Spleen (tissue), 11 donors: ENCODE results near the gene LRP1-AS. TPM values are rescaled to one million over a fixed set of nuclear protein-coding genes. Genes with fewer than 3 reads are reported as not detected.

ENCODE experiments used
- DNase-seq: peaks from one replicate; pipeline ENCODE4 v3.0.0-alpha.2; 2020
- H3K27ac ChIP-seq, 8 donors: fragments of 200-600 bp; sonication (generic) in 7 of 8; 1 replicate in 4 of 8; 2 replicates in 4 of 8; pipeline versions ENCODE4 v1.5.0 to v1.8.0; 2016 to 2021; ENCODE audit warnings: inconsistent platforms in 4 of 8, mild to moderate bottlenecking in 4 of 8, moderate library complexity in 1 of 8
- H3K27me3 ChIP-seq, 7 donors: fragments of 200-600 bp; sonication (generic) in 6 of 7; replicated peaks in 1 of 7; 1 replicate in 4 of 7; 2 replicates in 3 of 7; pipeline versions ENCODE4 v1.5.0 to v1.8.0; 2016 to 2021; ENCODE audit warnings: inconsistent platforms in 3 of 7, mild to moderate bottlenecking in 1 of 7
- H3K36me3 ChIP-seq, 6 donors: fragments of 200-600 bp; sonication (generic) in 5 of 6; 1 replicate in 4 of 6; 2 replicates in 2 of 6; pipeline versions ENCODE4 v1.5.0 to v1.8.0; 2016 to 2021; ENCODE audit warnings: inconsistent platforms in 2 of 6
- H3K4me1 ChIP-seq, 6 donors: fragments of 200-600 bp; sonication (generic) in 5 of 6; 1 replicate in 3 of 6; 2 replicates in 3 of 6; pipeline versions ENCODE4 v1.5.0 to v1.8.0; 2016 to 2021; ENCODE audit warnings: inconsistent platforms in 3 of 6
- H3K4me3 ChIP-seq, 8 donors: fragments of 200-600 bp; sonication (generic) in 7 of 8; 1 replicate in 4 of 8; 2 replicates in 4 of 8; pipeline versions ENCODE4 v1.5.0 to v1.8.0; 2016 to 2021; ENCODE audit warnings: inconsistent platforms in 4 of 8, mild to moderate bottlenecking in 4 of 8, moderate library complexity in 2 of 8
- H3K9me3 ChIP-seq, 8 donors: fragments of 200-600 bp; sonication (generic) in 7 of 8; 1 replicate in 4 of 8; 2 replicates in 4 of 8; pipeline versions ENCODE4 v1.5.0 to v1.8.0; 2016 to 2021; ENCODE audit warnings: inconsistent platforms in 4 of 8
- POLR2A ChIP-seq, 3 donors: fragments of 450-650 bp; IDR thresholded peaks; one replicate each; pipeline ENCODE4 v1.5.1; 2017; ENCODE audit warnings: antibody characterized with exemption in 3 of 3, mild to moderate bottlenecking in 1 of 3
- POLR2AphosphoS5 ChIP-seq, 3 donors: sonication (generic); formaldehyde crosslinking; IDR thresholded peaks; one replicate each; pipeline ENCODE4 v1.5.1; 2017; ENCODE audit warnings: antibody characterized with exemption in 3 of 3
- WGBS, 5 donors: extraction: QIAGEN DNeasy Blood & Tissue Kit in 3 of 5; methylation state at CpG; one replicate each; pipeline versions ENCODE4 v1.1.5 to v1.1.7; 2013 to 2018; 5-methylcytosine and 5-hydroxymethylcytosine counted together
- intact Hi-C: fragments of 100-400 bp; cut with DNase I; formaldehyde crosslinking; loops from one replicate; pipeline ENCODE4 v1.15.0; 2023; ENCODE audit warnings: low total_unique reads
- polyA plus RNA-seq, 3 donors: library from polyadenylated mRNA; stranded (reverse); fragments of 200-250 nt; gene quantifications; one replicate each; pipeline ENCODE4 v1.2.1, GENCODE V29; 2013
- total RNA-seq, 7 donors: library from RNA; depleted of rRNA in 3 of 7; stranded (reverse); fragments of >200 nt in 3 of 7; fragmentation: NEBNext Ultra II Directional in 4 of 7; extraction: Animal tissue kit (Norgen Biotek cat#: 25700) in 4 of 7; gene quantifications; one replicate each; pipeline versions ENCODE4 v1.1.0 to v1.2.1, GENCODE V29; 2016 to 2021
- TF ChIP-seq, protein P1 (sequence below), 11 experiments: fragments of 200-600 bp in 7 of 11; fragments of 450-650 bp in 4 of 11; sonication (generic) in 4 of 11; IDR thresholded peaks in 8 of 11; conservative IDR thresholded peaks in 3 of 11; 1 replicate in 7 of 11; 2 replicates in 4 of 11; pipeline versions ENCODE4 v1.4.0 to v1.8.0; 2016 to 2021; ENCODE audit warnings: antibody characterized with exemption in 11 of 11, inconsistent platforms in 4 of 11, mild to moderate bottlenecking in 1 of 11
- donor health status: healthy with polysubstance abuse.
- donor health status: DM: no; HTN: no; CAD: no; lungs with moderate emphysema.
- donor health status: DM: no; HTN: no; CAD: no.
- donor health status: Bipolar disorder and iron deficiency.
- donor health status: healthy.
- donor health status: DM: no; HTN: no; CAD: no.
- donor health status: DM: yes; HTN: yes; CAD: no.

LRP1-AS gene
- total and polyA plus RNA-seq, 10 donors: not detected

GRCh38 chr12:57101892-57102695, 45.3 kb downstream of the LRP1-AS start:
- no peaks in the 10 kb centered on the region for H3K9me3 ChIP-seq
- WGBS, 5 donors: 55 to 68% (median 61%) methylated on average over 12 to 15 of the region's 15 CpGs
- DNase-seq: no peak
- TF ChIP-seq POLR2A (IDR thresholded peaks at IDR 0.05): no peak
- TF ChIP-seq, protein P1, sequence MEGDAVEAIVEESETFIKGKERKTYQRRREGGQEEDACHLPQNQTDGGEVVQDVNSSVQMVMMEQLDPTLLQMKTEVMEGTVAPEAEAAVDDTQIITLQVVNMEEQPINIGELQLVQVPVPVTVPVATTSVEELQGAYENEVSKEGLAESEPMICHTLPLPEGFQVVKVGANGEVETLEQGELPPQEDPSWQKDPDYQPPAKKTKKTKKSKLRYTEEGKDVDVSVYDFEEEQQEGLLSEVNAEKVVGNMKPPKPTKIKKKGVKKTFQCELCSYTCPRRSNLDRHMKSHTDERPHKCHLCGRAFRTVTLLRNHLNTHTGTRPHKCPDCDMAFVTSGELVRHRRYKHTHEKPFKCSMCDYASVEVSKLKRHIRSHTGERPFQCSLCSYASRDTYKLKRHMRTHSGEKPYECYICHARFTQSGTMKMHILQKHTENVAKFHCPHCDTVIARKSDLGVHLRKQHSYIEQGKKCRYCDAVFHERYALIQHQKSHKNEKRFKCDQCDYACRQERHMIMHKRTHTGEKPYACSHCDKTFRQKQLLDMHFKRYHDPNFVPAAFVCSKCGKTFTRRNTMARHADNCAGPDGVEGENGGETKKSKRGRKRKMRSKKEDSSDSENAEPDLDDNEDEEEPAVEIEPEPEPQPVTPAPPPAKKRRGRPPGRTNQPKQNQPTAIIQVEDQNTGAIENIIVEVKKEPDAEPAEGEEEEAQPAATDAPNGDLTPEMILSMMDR (IDR thresholded peaks at IDR 0.05 in 8 of 11, conservative IDR thresholded peaks at IDR 0.05 in 3 of 11): no peak
- TF ChIP-seq POLR2AphosphoS5 (IDR thresholded peaks at IDR 0.05): peak; percentile 8 to 50 (median 35)
- H3K27ac ChIP-seq: peak overlapping the region in 7 of 8 donors; percentile 7 to 83 (median 36)
- H3K4me3 ChIP-seq: peak overlapping the region in 1 of 8 donors; percentile 1
- H3K27me3 ChIP-seq: no peaks in the 10 kb centered on the region
- intact Hi-C loops: no loop called here
- H3K36me3 ChIP-seq: peaks cover 0 to 100% (median 85%) of the 10 kb centered on the region in 6 donors
- peaks cover 0 to 84% (median 7%) of the 10 kb centered on the region in 6 donors for H3K4me1 ChIP-seq

- 87 to 94% (median 88%) methylated on average over 12 of the region's 12 CpGs for WGBS, 5 donors
- H3K27ac ChIP-seq: peak overlapping the region in 3 of 8 donors; percentile 22 to 50 (median 50)
Observed at GRCh38 chr12:57099766-57100165, 47.7 kb downstream of the LRP1-AS start.

DNA sequence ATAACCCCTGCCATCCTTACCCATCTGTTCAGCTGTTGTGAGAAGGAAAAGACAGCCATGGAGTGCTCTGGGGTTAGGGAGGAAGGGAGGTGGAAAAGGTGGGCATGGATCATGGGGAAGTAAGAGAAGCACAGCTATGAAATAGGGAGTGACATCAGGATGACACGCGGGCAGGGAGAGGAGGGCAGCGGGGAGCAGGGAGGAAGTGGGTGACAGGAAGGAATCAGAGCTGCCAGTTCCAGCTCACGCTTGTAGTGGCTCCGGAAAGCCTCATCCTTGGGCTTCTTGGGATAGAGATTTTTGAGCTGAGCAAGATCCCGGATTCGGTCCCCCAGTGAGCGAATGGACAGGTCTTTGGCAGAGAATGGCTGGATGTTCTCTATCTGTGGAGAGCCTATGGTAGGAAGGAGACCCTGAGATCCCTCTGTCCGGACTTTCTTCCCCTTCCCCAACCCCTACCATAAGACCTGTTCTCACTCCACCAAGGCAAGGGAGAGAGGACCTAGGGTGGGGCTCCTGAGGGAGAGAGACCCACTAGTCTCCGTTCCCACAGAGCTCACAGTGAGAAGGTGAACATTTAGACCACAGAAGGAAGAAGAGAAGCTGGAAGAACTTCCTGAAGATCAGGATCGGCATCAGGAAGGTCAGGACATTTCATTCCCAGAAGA, 48.2 kb downstream of the LRP1-AS start:
- peaks cover 0 to 100% (median 81%) of the 10 kb centered on the region in 6 donors for H3K36me3 ChIP-seq
- H3K9me3 ChIP-seq: no peaks in the 10 kb centered on the region
- TF ChIP-seq, protein P1 (IDR thresholded peaks at IDR 0.05 in 8 of 11, conservative IDR thresholded peaks at IDR 0.05 in 3 of 11): no peak
- no peak for TF ChIP-seq POLR2A (IDR thresholded peaks at IDR 0.05)
- TF ChIP-seq POLR2AphosphoS5 (IDR thresholded peaks at IDR 0.05): no peak
- intact Hi-C loops: no loop called here
- 54 to 71% (median 64%) methylated on average over 10 to 11 of the region's 11 CpGs for WGBS, 5 donors
- H3K4me3 ChIP-seq: no peak overlapping the region
- H3K4me1 ChIP-seq: peaks cover 0 to 78% (median 17%) of the 10 kb centered on the region in 6 donors
- DNase-seq: no peak
- H3K27me3 ChIP-seq: no peaks in the 10 kb centered on the region
- peak overlapping the region in 4 of 8 donors; percentile 22 to 50 (median 38) for H3K27ac ChIP-seq

More at GRCh38 chr12:57099766-57100165, 47.7 kb downstream of the LRP1-AS start:
- H3K4me3 ChIP-seq: no peak overlapping the region
- intact Hi-C loops: no loop called here
- no peak for DNase-seq
- H3K36me3 ChIP-seq: peaks cover 0 to 100% (median 84%) of the 10 kb centered on the region in 6 donors
- TF ChIP-seq, protein P1 (IDR thresholded peaks at IDR 0.05 in 8 of 11, conservative IDR thresholded peaks at IDR 0.05 in 3 of 11): no peak
- peak in 2 of 3 donors; percentile 41 to 42 for TF ChIP-seq POLR2AphosphoS5 (IDR thresholded peaks at IDR 0.05)
- TF ChIP-seq POLR2A (IDR thresholded peaks at IDR 0.05): no peak
- H3K9me3 ChIP-seq: no peaks in the 10 kb centered on the region
- H3K27me3 ChIP-seq: no peaks in the 10 kb centered on the region
- peaks cover 0 to 78% (median 11%) of the 10 kb centered on the region in 6 donors for H3K4me1 ChIP-seq

DNA sequence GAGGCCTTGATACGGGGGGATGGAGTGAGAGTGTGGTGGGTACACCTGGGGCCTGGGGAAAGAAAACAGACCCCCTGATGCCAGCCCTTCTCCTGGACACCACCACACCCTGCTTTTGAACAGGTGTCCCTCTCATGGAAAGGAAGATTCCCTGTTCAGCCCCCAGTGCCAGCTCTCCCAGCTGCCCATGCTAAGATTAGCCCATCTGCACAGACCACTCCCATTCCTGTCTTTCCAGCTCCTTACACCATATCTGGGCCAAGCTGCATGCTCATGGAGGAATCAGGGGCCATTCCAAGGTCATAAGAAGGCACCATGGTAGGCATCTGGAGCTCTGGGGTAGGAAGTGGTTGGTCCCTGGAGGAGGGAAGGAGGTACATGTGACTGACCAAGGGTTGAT, 48.9 kb downstream of the LRP1-AS start:
- intact Hi-C loops: no loop called here
- Histone ChIP-seq H3K4me1 (peaks cover 2 to 78% (median 23%) of the 10 kb centered on the region in 6 donors), H3K36me3 (peaks cover 0 to 94% (median 74%) of the 10 kb centered on the region in 6 donors), H3K9me3 (no peaks in the 10 kb centered on the region), H3K4me3 (no peak overlapping the region), H3K27me3 (no peaks in the 10 kb centered on the region), H3K27ac (peak overlapping the region in 3 of 8 donors; percentile 26 to 50 (median 50))
- 80 to 100% (median 89%) methylated on average over 1 of the region's 1 CpG for WGBS, 5 donors
- no peak for DNase-seq
- no peak for TF ChIP-seq POLR2A (IDR thresholded peaks at IDR 0.05)
- TF ChIP-seq, protein P1 (IDR thresholded peaks at IDR 0.05 in 8 of 11, conservative IDR thresholded peaks at IDR 0.05 in 3 of 11): no peak
